Lung (tissue), 12 donors: ENCODE results near the gene GRM4. TPM values are rescaled to one million over a fixed set of nuclear protein-coding genes. Genes with fewer than 3 reads are reported as not detected.

Experiments
- ATAC-seq: fragments of 200-7000 bp; cut with Tn5 transposase; one replicate; pipeline ENCODE4 v1.9.1; 2020; ENCODE audit warnings: moderate number of reproducible peaks; ENCODE audit not compliant: insufficient read depth, low FRiP score
- DNase-seq, 3 donors: peaks; one replicate each; pipeline ENCODE4 v3.0.0-alpha.2; 2013 to 2017
- H3K27ac ChIP-seq, 2 donors: one replicate each; pipeline ENCODE4 v1.5.1; 2013; ENCODE audit warnings: mild to moderate bottlenecking in 2 of 2, moderate library complexity in 2 of 2, control low read depth in 1 of 2, inconsistent platforms in 1 of 2, low read depth in 1 of 2, low read length in 1 of 2
- H3K27me3 ChIP-seq, 3 donors: one replicate each; pipeline ENCODE4 v1.5.1; 2013; ENCODE audit warnings: low read length in 2 of 3; ENCODE audit not compliant: control insufficient read depth in 3 of 3, insufficient read depth in 3 of 3
- H3K36me3 ChIP-seq, 4 donors: one replicate each; pipeline ENCODE4 v1.5.1; 2013; ENCODE audit warnings: low read length in 4 of 4, mild to moderate bottlenecking in 1 of 4, moderate library complexity in 1 of 4; ENCODE audit not compliant: control insufficient read depth in 4 of 4, insufficient read depth in 4 of 4
- H3K4me1 ChIP-seq, 5 donors: one replicate each; pipeline ENCODE4 v1.5.1; 2013; ENCODE audit warnings: low read length in 5 of 5, mild to moderate bottlenecking in 2 of 5, moderate library complexity in 1 of 5; ENCODE audit not compliant: control insufficient read depth in 5 of 5, insufficient read depth in 5 of 5
- H3K4me3 ChIP-seq: one replicate; pipeline ENCODE4 v1.5.1; 2013; ENCODE audit warnings: mild to moderate bottlenecking, control low read depth, moderate library complexity
- H3K9ac ChIP-seq, 2 donors: one replicate each; pipeline ENCODE4 v1.5.1; 2013; ENCODE audit warnings: low read length in 2 of 2, control low read depth in 1 of 2; ENCODE audit not compliant: insufficient read depth in 1 of 2
- H3K9me3 ChIP-seq, 4 donors: one replicate each; pipeline ENCODE4 v1.5.1; 2013; ENCODE audit warnings: low read length in 3 of 4, mild to moderate bottlenecking in 1 of 4, moderate library complexity in 1 of 4; ENCODE audit not compliant: control insufficient read depth in 4 of 4, insufficient read depth in 3 of 4
- WGBS, 2 donors: extraction: QIAGEN DNeasy Blood & Tissue Kit; methylation state at CpG; one replicate each; pipeline ENCODE4 v1.1.7; 2013; 5-methylcytosine and 5-hydroxymethylcytosine counted together
- polyA plus RNA-seq, 2 donors: library from polyadenylated mRNA; stranded (reverse); fragments of 200-250 nt; gene quantifications; one replicate each; pipeline ENCODE4 v1.2.1, GENCODE V29; 2013
- total RNA-seq, 2 donors: library from RNA; depleted of rRNA in 1 of 2; stranded (reverse); fragments of >200 nt in 1 of 2; gene quantifications; one replicate each; pipeline ENCODE4 v1.2.1, GENCODE V29; 2014 to 2021
- TF ChIP-seq, protein P1 (sequence below): IDR thresholded peaks from 2 replicates; pipeline ENCODE4 v1.5.1; 2012; ENCODE audit warnings: mild to moderate bottlenecking; ENCODE audit errors: control extremely low read depth, extremely low read depth
- donor health status: control.
- donor health status: control.
- donor health status: Bipolar disorder and iron deficiency.
- donor health status: healthy.
- donor health status: DM: yes; HTN: yes; CAD: no.

The GRM4 gene
- total and polyA plus RNA-seq, 4 donors: 0.02 to 0.34 (median 0.09) TPM

- Histone ChIP-seq H3K9ac (no peak overlapping the region), H3K27ac (no peak overlapping the region), H3K4me3 (no peak overlapping the region), H3K36me3 (no peaks in the 10 kb centered on the region), H3K9me3 (no peaks in the 10 kb centered on the region), H3K4me1 (peaks cover 0 to 16% (median 0%) of the 10 kb centered on the region in 5 donors), H3K27me3 (no peaks in the 10 kb centered on the region)
- 79 to 91% methylated on average over 4 to 5 of the region's 5 CpGs for WGBS, 2 donors
- DNase-seq: no peak
- TF ChIP-seq, protein P1, sequence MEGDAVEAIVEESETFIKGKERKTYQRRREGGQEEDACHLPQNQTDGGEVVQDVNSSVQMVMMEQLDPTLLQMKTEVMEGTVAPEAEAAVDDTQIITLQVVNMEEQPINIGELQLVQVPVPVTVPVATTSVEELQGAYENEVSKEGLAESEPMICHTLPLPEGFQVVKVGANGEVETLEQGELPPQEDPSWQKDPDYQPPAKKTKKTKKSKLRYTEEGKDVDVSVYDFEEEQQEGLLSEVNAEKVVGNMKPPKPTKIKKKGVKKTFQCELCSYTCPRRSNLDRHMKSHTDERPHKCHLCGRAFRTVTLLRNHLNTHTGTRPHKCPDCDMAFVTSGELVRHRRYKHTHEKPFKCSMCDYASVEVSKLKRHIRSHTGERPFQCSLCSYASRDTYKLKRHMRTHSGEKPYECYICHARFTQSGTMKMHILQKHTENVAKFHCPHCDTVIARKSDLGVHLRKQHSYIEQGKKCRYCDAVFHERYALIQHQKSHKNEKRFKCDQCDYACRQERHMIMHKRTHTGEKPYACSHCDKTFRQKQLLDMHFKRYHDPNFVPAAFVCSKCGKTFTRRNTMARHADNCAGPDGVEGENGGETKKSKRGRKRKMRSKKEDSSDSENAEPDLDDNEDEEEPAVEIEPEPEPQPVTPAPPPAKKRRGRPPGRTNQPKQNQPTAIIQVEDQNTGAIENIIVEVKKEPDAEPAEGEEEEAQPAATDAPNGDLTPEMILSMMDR: no peak
- no peak for ATAC-seq
Observed at GRCh38 chr6:34177181-34177591, 31.3 kb upstream of the GRM4 start.

GRCh38 chr6:34176261-34177031 lies 30.6 kb upstream of the GRM4 start:
- ATAC-seq: no peak
- no peak for DNase-seq
- no peak overlapping the region for H3K4me3 ChIP-seq
- TF ChIP-seq, protein P1: no peak
- H3K27me3 ChIP-seq: no peaks in the 10 kb centered on the region
- no peak overlapping the region for H3K27ac ChIP-seq
- H3K36me3 ChIP-seq: no peaks in the 10 kb centered on the region
- H3K9ac ChIP-seq: no peak overlapping the region
- WGBS, 2 donors: 90 to 95% methylated on average over 9 of the region's 9 CpGs
- peaks cover 0 to 16% (median 0%) of the 10 kb centered on the region in 5 donors for H3K4me1 ChIP-seq
- no peaks in the 10 kb centered on the region for H3K9me3 ChIP-seq

- DNase-seq: no peak
- WGBS, 2 donors: 75 to 90% methylated on average over 3 of the region's 3 CpGs
- Histone ChIP-seq H3K4me1 (peaks cover 0 to 16% (median 0%) of the 10 kb centered on the region in 5 donors), H3K4me3 (no peak overlapping the region), H3K27ac (no peak overlapping the region), H3K36me3 (no peaks in the 10 kb centered on the region), H3K9ac (no peak overlapping the region), H3K9me3 (no peaks in the 10 kb centered on the region), H3K27me3 (no peaks in the 10 kb centered on the region)
- TF ChIP-seq, protein P1: no peak
- no peak for ATAC-seq
Observed at GRCh38 chr6:34174846-34175399, 29.0 kb upstream of the GRM4 start.
